H1 (cell line): ENCODE results near the gene CRB2. TPM values are rescaled to one million over a fixed set of nuclear protein-coding genes. Genes with fewer than 3 reads are reported as not detected.

ENCODE experiments used
- CTCF ChIA-PET: fragments of 300-600 bp; sonication (Branson Sonifier 250); formaldehyde crosslinking; loops from one replicate; lab custom pipeline; 2021; ENCODE audit not compliant: partially characterized antibody; lab: Charles Lee
- POLR2A ChIA-PET: fragments of 300-600 bp; sonication (Branson Sonifier 250); formaldehyde crosslinking; loops from one replicate; lab custom pipeline; 2021; ENCODE audit warnings: inconsistent platforms; ENCODE audit not compliant: partially characterized antibody; lab: Charles Lee
- DNase-seq, 2 experiments: peaks; one replicate each; pipeline versions ENCODE4 v3.0.0 to v3.0.0-alpha.2; 2010 to 2022; ENCODE audit warnings: low spot score in 2 of 2, low read depth in 1 of 2, mixed read lengths in 1 of 2
- FAIRE-seq: peaks from 2 replicates; lab custom pipeline; 2011; peaks lifted over from hg19 to GRCh38; lab: Jason Lieb, UNC
- H2AFZ ChIP-seq: 2 replicates; pipeline ENCODE4 v1.8.1; 2012; ENCODE audit warnings: low read length, inconsistent platforms
- H2AK5ac ChIP-seq: 2 replicates; pipeline ENCODE4 v1.6.1; 2013; ENCODE audit warnings: low read depth, low read length
- H2BK120ac ChIP-seq: replicated peaks from 2 replicates; pipeline ENCODE3; 2013; ENCODE audit warnings: low read depth, low read length, inconsistent platforms
- H2BK12ac ChIP-seq: 2 replicates; pipeline ENCODE4 v1.6.1; 2013; ENCODE audit warnings: low read depth, low read length
- H2BK15ac ChIP-seq: 2 replicates; pipeline ENCODE4 v1.6.1; 2013; ENCODE audit warnings: low read length
- H2BK20ac ChIP-seq: 2 replicates; pipeline ENCODE4 v1.6.1; 2013; ENCODE audit warnings: low read length
- H2BK5ac ChIP-seq: 2 replicates; pipeline ENCODE4 v1.6.1; 2013; ENCODE audit warnings: low read depth, low read length
- H3K14ac ChIP-seq: 2 replicates; pipeline ENCODE4 v1.6.1; 2013; ENCODE audit warnings: inconsistent platforms; ENCODE audit not compliant: insufficient read length
- H3K18ac ChIP-seq: 2 replicates; pipeline ENCODE4 v1.6.1; 2013; ENCODE audit warnings: low read length; ENCODE audit errors: extremely low read depth
- H3K23ac ChIP-seq: 2 replicates; pipeline ENCODE4 v1.6.1; 2013; ENCODE audit warnings: inconsistent platforms; ENCODE audit not compliant: insufficient read length
- H3K23me2 ChIP-seq: 2 replicates; pipeline ENCODE4 v1.6.1; 2013; ENCODE audit warnings: low read depth, low read length
- H3K27ac ChIP-seq: 2 replicates; pipeline ENCODE4 v1.6.1; 2011; ENCODE audit warnings: low read depth, low read length, inconsistent platforms
- H3K27me3 ChIP-seq, 4 experiments: replicated peaks in 1 of 4; 1 replicate in 1 of 4; 2 replicates in 3 of 4; pipeline versions ENCODE4 v1.6.1 to v1.8.1; 2011 to 2013; ENCODE audit warnings: low read length in 3 of 4, mild to moderate bottlenecking in 3 of 4, inconsistent platforms in 2 of 4, mixed read lengths in 2 of 4, moderate library complexity in 1 of 4; ENCODE audit not compliant: control insufficient read depth in 3 of 4, insufficient read depth in 3 of 4; ENCODE audit errors: extremely low read depth in 1 of 4
- H3K36me3 ChIP-seq, 4 experiments: 2 replicates each; pipeline versions ENCODE4 v1.6.1 to v1.8.1; 2011 to 2013; ENCODE audit warnings: mild to moderate bottlenecking in 4 of 4, low read length in 3 of 4, moderate library complexity in 2 of 4, control low read depth in 1 of 4, inconsistent platforms in 1 of 4; ENCODE audit not compliant: insufficient read depth in 4 of 4, control insufficient read depth in 2 of 4
- H3K4ac ChIP-seq: replicated peaks from 2 replicates; pipeline ENCODE3; 2013; ENCODE audit warnings: low read length, low read depth, mixed read lengths, inconsistent platforms; ENCODE audit not compliant: insufficient read length
- H3K4me1 ChIP-seq, 4 experiments: replicated peaks in 1 of 4; 1 replicate in 1 of 4; 2 replicates in 3 of 4; pipeline versions ENCODE4 v1.6.1 to v1.8.1; 2011 to 2013; ENCODE audit warnings: low read length in 3 of 4, inconsistent platforms in 2 of 4, mixed read lengths in 1 of 4; ENCODE audit not compliant: insufficient read depth in 4 of 4, control insufficient read depth in 3 of 4
- H3K4me2 ChIP-seq, 2 experiments: 2 replicates each; pipeline versions ENCODE4 v1.6.1 to v1.8.1; 2011 to 2013; ENCODE audit warnings: low read depth in 2 of 2, low read length in 2 of 2, control low read depth in 1 of 2, inconsistent platforms in 1 of 2, mild to moderate bottlenecking in 1 of 2; ENCODE audit not compliant: insufficient read depth in 1 of 2
- H3K4me3 ChIP-seq, 4 experiments: fragments of 200-600, 300-600 bp in 1 of 4; sonication (generic), shearing (Covaris generic), sonication (Bioruptor Twin) in 1 of 4; 2 replicates each; pipeline versions ENCODE4 v1.5.1 to v1.8.1; 2011 to 2016; ENCODE audit warnings: low read length in 4 of 4, low read depth in 3 of 4, control low read depth in 2 of 4, inconsistent platforms in 2 of 4, mild to moderate bottlenecking in 2 of 4, mixed read lengths in 1 of 4, moderate library complexity in 1 of 4; ENCODE audit not compliant: insufficient read depth in 2 of 4; ENCODE audit errors: extremely low read depth in 1 of 4
- H3K56ac ChIP-seq: replicated peaks from 2 replicates; pipeline ENCODE3; 2013; ENCODE audit warnings: low read depth, mild to moderate bottlenecking, mixed read lengths, low read length, inconsistent platforms; ENCODE audit not compliant: insufficient read length
- H3K79me1 ChIP-seq: 2 replicates; pipeline ENCODE4 v1.6.1; 2013; ENCODE audit warnings: low read depth, low read length, control low read depth
- H3K79me2 ChIP-seq, 2 experiments: 2 replicates each; pipeline versions ENCODE4 v1.6.1 to v1.8.1; 2012 to 2013; ENCODE audit warnings: low read length in 2 of 2, mild to moderate bottlenecking in 2 of 2, inconsistent platforms in 1 of 2; ENCODE audit not compliant: insufficient read depth in 2 of 2, control insufficient read depth in 1 of 2
- H3K9ac ChIP-seq, 4 experiments: replicated peaks in 1 of 4; 1 replicate in 1 of 4; 2 replicates in 3 of 4; pipeline versions ENCODE4 v1.6.1 to v1.8.1; 2011 to 2013; ENCODE audit warnings: low read depth in 3 of 4, low read length in 3 of 4, control low read depth in 2 of 4, mild to moderate bottlenecking in 2 of 4, moderate library complexity in 2 of 4, inconsistent platforms in 1 of 4; ENCODE audit errors: extremely low read depth in 1 of 4
- H3K9me3 ChIP-seq, 2 experiments: 2 replicates each; pipeline versions ENCODE4 v1.6.1 to v1.8.1; 2012 to 2013; ENCODE audit warnings: mild to moderate bottlenecking in 2 of 2, moderate library complexity in 2 of 2, control low read depth in 1 of 2, inconsistent platforms in 1 of 2, low read depth in 1 of 2, low read length in 1 of 2, mixed read lengths in 1 of 2; ENCODE audit not compliant: insufficient read depth in 2 of 2
- H4K20me1 ChIP-seq, 2 experiments: replicated peaks in 1 of 2; 2 replicates each; pipeline versions ENCODE3 to v1.8.1; 2011 to 2013; ENCODE audit warnings: inconsistent platforms in 2 of 2, low read length in 2 of 2, mild to moderate bottlenecking in 1 of 2; ENCODE audit not compliant: insufficient read depth in 2 of 2, control insufficient read depth in 1 of 2
- H4K5ac ChIP-seq: 2 replicates; pipeline ENCODE4 v1.6.1; 2013; ENCODE audit warnings: low read length, low read depth, mixed read lengths, inconsistent platforms; ENCODE audit not compliant: insufficient read length
- H4K8ac ChIP-seq: 2 replicates; pipeline ENCODE4 v1.8.0; 2013; ENCODE audit warnings: mild to moderate bottlenecking, moderate library complexity, low read length, inconsistent platforms; ENCODE audit not compliant: insufficient read depth; ENCODE audit errors: extremely low read depth
- H4K91ac ChIP-seq: replicated peaks from 2 replicates; pipeline ENCODE3; 2013; ENCODE audit warnings: low read length, mixed read lengths, inconsistent platforms; ENCODE audit not compliant: insufficient read length
- BACH1 ChIP-seq: IDR thresholded peaks from 2 replicates; pipeline ENCODE4 v1.6.1; 2012; ENCODE audit warnings: low read length, improper control_type of control experiment
- CTCF ChIP-seq, 3 experiments: IDR thresholded peaks; 1 replicate in 2 of 3; 2 replicates in 1 of 3; pipeline versions ENCODE4 v1.5.1 to v1.6.1; 2011; ENCODE audit warnings: low read length in 3 of 3, mild to moderate bottlenecking in 3 of 3, inconsistent platforms in 2 of 3, low read depth in 1 of 3, moderate library complexity in 1 of 3; ENCODE audit not compliant: insufficient read depth in 1 of 3; ENCODE audit errors: control extremely low read depth in 1 of 3
- E2F6 ChIP-seq: IDR thresholded peaks from 2 replicates; pipeline ENCODE4 v1.6.1; 2012; ENCODE audit warnings: inconsistent platforms
- MAFK ChIP-seq: IDR thresholded peaks from 2 replicates; pipeline ENCODE4 v1.6.1; 2012; ENCODE audit warnings: low read depth, mild to moderate bottlenecking, improper control_type of control experiment, low read length
- RAD21 ChIP-seq, 2 experiments: IDR thresholded peaks in 1 of 2; conservative IDR thresholded peaks in 1 of 2; 2 replicates each; pipeline ENCODE4 v1.6.1; 2011; ENCODE audit warnings: low read depth in 2 of 2, low read length in 2 of 2, improper control_type of control experiment in 1 of 2, inconsistent platforms in 1 of 2, mild to moderate bottlenecking in 1 of 2, moderate library complexity in 1 of 2
- TBP ChIP-seq: IDR thresholded peaks from 2 replicates; pipeline ENCODE4 v1.6.1; 2011; ENCODE audit warnings: low read depth, low read length, improper control_type of control experiment
- WGBS, 2 experiments: shearing (Covaris generic) in 1 of 2; methylation state at CpG; one replicate each; pipeline versions ENCODE4 v1.1.6 to v1.1.7; 2013 to 2015; ENCODE audit warnings: low lambda C conversion rate in 2 of 2, mixed read lengths in 2 of 2, inconsistent platforms in 1 of 2, low coverage in 1 of 2, missing lambda C conversion rate in 1 of 2; ENCODE audit not compliant: insufficient replicate concordance in 2 of 2, insufficient coverage in 1 of 2, insufficient read length in 1 of 2; ENCODE audit errors: extremely low coverage in 1 of 2, missing lambda C conversion rate in 1 of 2; 5-methylcytosine and 5-hydroxymethylcytosine counted together
- polyA plus RNA-seq, 7 experiments: library from polyadenylated mRNA; depleted of rRNA in 3 of 7; stranded (reverse) in 5 of 7; unstranded in 2 of 7; fragments of >200 nt in 5 of 7; fragments of 200-250 nt in 2 of 7; gene quantifications; 1 replicate in 5 of 7; 2 replicates in 1 of 7; 4 replicates in 1 of 7; pipeline versions ENCODE4 v1.2.1 to v1.2.3, GENCODE V29; 2011 to 2013; ENCODE audit warnings: missing spikeins in 2 of 7, mixed read lengths in 2 of 7
- total RNA-seq: library from RNA; stranded (reverse); fragmentation: NEBNext Ultra II Directional; extraction: Animal tissue kit (Norgen Biotek cat#: 25700); gene quantifications from 2 replicates; pipeline ENCODE4 v1.2.1, GENCODE V29; 2021

The CRB2 gene
- total and polyA plus RNA-seq, 2 of the 8 experiments (the other 6 are each of a cell fraction or from before 2014, with no cell fraction given) = 4.0 to 8.4 TPM

GRCh38 chr9:123312306-123312877 lies 43.6 kb upstream of the CRB2 start:
- Histone ChIP-seq H2AFZ (peak overlapping the region; percentile 54; the same call in 1 of the 2 replicates), H2BK5ac (no peak overlapping the region), H3K4me3 (no peak overlapping the region), H3K9me3 (no peaks in the 10 kb centered on the region), H3K4me1 (peaks cover 0 to 5% (median 0%) of the 10 kb centered on the region in 4 experiments; a peak in 1 of 7 replicates), H3K9ac (no peak overlapping the region), H4K91ac (no peak overlapping the region), H3K23me2 (no peaks in the 10 kb centered on the region; the same call in 1 of the 2 replicates), H3K27ac (no peak overlapping the region), H3K36me3 (no peaks in the 10 kb centered on the region), H3K79me1 (no peaks in the 10 kb centered on the region), H3K56ac (no peak overlapping the region), H3K27me3 (no peaks in the 10 kb centered on the region; a peak in 1 of 7 replicates), H3K4me2 (no peak overlapping the region), H2AK5ac (no peak overlapping the region), H4K8ac (no peak overlapping the region; the same call in 1 of the 2 replicates), H4K5ac (no peak overlapping the region), H4K20me1 (no peaks in the 10 kb centered on the region), H3K14ac (no peak overlapping the region), H3K4ac (no peak overlapping the region), H3K18ac (no peak overlapping the region), H2BK15ac (no peak overlapping the region), H2BK12ac (peak overlapping the region; percentile 35; the same call in 1 of the 2 replicates), H3K79me2 (no peaks in the 10 kb centered on the region), H2BK20ac (no peak overlapping the region), H3K23ac (no peak overlapping the region), H2BK120ac (no peak overlapping the region)
- TF ChIP-seq TBP (no peak), RAD21 (IDR thresholded peaks at IDR 0.05 in 1 of 2, conservative IDR thresholded peaks at IDR 0.05 in 1 of 2; ENCODE audit: low read depth in 2 of 2, low read length in 2 of 2) (no peak; a peak in 1 of 4 replicates), E2F6 (no peak), BACH1 (peak; percentile 92), CTCF (IDR thresholded peaks at IDR 0.05; ENCODE audit: control extremely low read depth in 1 of 3, insufficient read depth in 1 of 3, low read depth in 1 of 3, low read length in 3 of 3) (peak in 1 of 3 experiments; percentile 13; a peak in 1 of 4 replicates), MAFK (peak; percentile 67; the same call in 1 of the 2 replicates)
- FAIRE-seq (no peak), DNase-seq (no peak)
- 79% methylated on average over 4 of the region's 4 CpGs; no CpG with 5 or more reads in 1 of the 2 experiments for WGBS, 2 experiments
- ChIA-PET CTCF (interaction anchor here (0.6 to 1.4 kb wide), 6 partner anchors 20 to 286 kb away, joined by 3 to 4 read pairs (median 3); no protein-coding TSS in a partner anchor), POLR2A (interaction anchor here (1.2 to 1.4 kb wide), 2 partner anchors 43 to 47 kb away, joined by 3 read pairs; no protein-coding TSS in a partner anchor)
